HG03060 (cell line): ENCODE results near the gene EEFSEC.
A peak's percentile ranks its signal among the peaks of the same experiment; 100 is the strongest.

Experiments used
- ATAC-seq: cut with Tn5 transposase; IDR thresholded peaks from one replicate; pipeline ENCODE4 v1.9.1; 2021; ENCODE audit warnings: low read depth, moderate number of reproducible peaks; ENCODE audit not compliant: unreplicated experiment

Gene EEFSEC

GRCh38 chr3:128360705-128361271, 207.5 kb downstream of the EEFSEC start:
- ATAC-seq = no peak

- no peak for ATAC-seq
These were observed 209.0 kb downstream of the EEFSEC start for GRCh38 chr3:128362026-128362965.

GRCh38 chr3:128364291-128364690, 211.0 kb downstream of the EEFSEC start:
- no peak for ATAC-seq

- ATAC-seq = no peak
These were observed 211.6 kb downstream of the EEFSEC start for GRCh38 chr3:128364808-128365360.

GRCh38 chr3:128366136-128366535, 212.9 kb downstream of the EEFSEC start:
- no peak for ATAC-seq

GRCh38 chr3:128366652-128367051, 213.4 kb downstream of the EEFSEC start:
- ATAC-seq = no peak

GRCh38 chr3:128367221-128367620, 213.9 kb downstream of the EEFSEC start:
- no peak for ATAC-seq

- ATAC-seq = no peak
These were observed 214.5 kb downstream of the EEFSEC start for GRCh38 chr3:128367761-128368160.

GRCh38 chr3:128368626-128369025, 215.3 kb downstream of the EEFSEC start:
- no peak for ATAC-seq

- no peak for ATAC-seq
These were observed 215.9 kb downstream of the EEFSEC start for GRCh38 chr3:128369121-128369703.

- peak; percentile 39 for ATAC-seq
These were observed 216.8 kb downstream of the EEFSEC start for GRCh38 chr3:128369881-128370642.

GRCh38 chr3:128372281-128372680, 219.0 kb downstream of the EEFSEC start:
- ATAC-seq = no peak

- ATAC-seq = no peak
These were observed 219.6 kb downstream of the EEFSEC start for GRCh38 chr3:128372707-128373533.

- ATAC-seq = no peak
These were observed 221.6 kb downstream of the EEFSEC start for GRCh38 chr3:128374746-128375445.

GRCh38 chr3:128376516-128376915, 223.2 kb downstream of the EEFSEC start:
- no peak for ATAC-seq

GRCh38 chr3:128378631-128379347, 225.5 kb downstream of the EEFSEC start:
- ATAC-seq = no peak

- no peak for ATAC-seq
These were observed 226.3 kb downstream of the EEFSEC start for GRCh38 chr3:128379367-128380160.

- ATAC-seq = no peak
These were observed 227.0 kb downstream of the EEFSEC start for GRCh38 chr3:128380295-128380694.
